ENCODE data around the gene CTAGE4. TPM values are rescaled to one million over a fixed set of nuclear protein-coding genes. Genes with fewer than 3 reads are reported as not detected.
"Not testable (repeated sequence)": the region's sequence is repeated elsewhere in the genome, so short reads cannot be mapped to it uniquely, and the experiment has no call there.

The CTAGE4 gene
- total and polyA plus RNA-seq, 10 donors, result 0.17 to 5.9 (median 1.4) TPM; not detected in 1

DNA sequence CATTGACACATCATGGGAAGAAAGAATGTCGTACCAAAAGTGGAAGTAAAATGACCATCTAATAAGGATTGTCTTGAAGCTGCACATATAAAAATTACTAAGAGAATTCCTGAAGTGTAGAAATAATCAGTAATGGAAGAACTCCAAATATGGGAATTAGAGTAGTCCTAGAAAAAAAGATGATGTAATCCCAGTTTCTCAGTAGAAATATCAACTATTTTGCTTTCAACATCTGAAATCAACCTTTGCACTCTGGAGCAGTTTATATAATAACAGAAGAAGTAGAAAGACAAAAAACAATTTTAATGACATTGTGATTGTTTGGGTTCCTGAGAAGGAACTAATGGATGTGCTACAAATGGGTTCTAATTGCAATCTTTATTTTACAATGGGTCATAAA is 49.8 kb downstream of the CTAGE4 start:
- H3K4me1 ChIP-seq; DNase-seq; H3K4me3 ChIP-seq; H3K9me3 ChIP-seq; H3K36me3 ChIP-seq; intact Hi-C loops (cut with DNase I; ENCODE audit: low total_unique reads); H3K27ac ChIP-seq; H3K27me3 ChIP-seq (replicated peaks in 1 of 7): not testable (repeated sequence)
- WGBS, 5 donors, result 65 to 97% (median 88%) methylated on average over 1 of the region's 1 CpG

Other genes with a start within 250 kb of the CTAGE4 start
- gene OR2F2, start 248.2 kb upstream of the CTAGE4 start, total RNA-seq, result not detected
- gene OR2F2, start 248.2 kb upstream of the CTAGE4 start, polyA plus RNA-seq, result not detected
- gene OR2F1, start 228.6 kb upstream of the CTAGE4 start, total RNA-seq, result not detected
- not detected for gene OR2F1, start 228.6 kb upstream of the CTAGE4 start, polyA plus RNA-seq
- gene OR6B1, start 183.1 kb upstream of the CTAGE4 start, total RNA-seq, result not detected
- not detected for gene OR6B1, start 183.1 kb upstream of the CTAGE4 start, polyA plus RNA-seq
- not detected for gene OR2A5, start 134.5 kb upstream of the CTAGE4 start, total RNA-seq
- gene OR2A5, start 134.5 kb upstream of the CTAGE4 start, polyA plus RNA-seq, result not detected
- gene OR2A25, start 113.7 kb upstream of the CTAGE4 start, total RNA-seq, result not detected
- gene OR2A25, start 113.7 kb upstream of the CTAGE4 start, polyA plus RNA-seq, result not detected
- gene OR2A12, start 97.2 kb upstream of the CTAGE4 start, total RNA-seq, result not detected
- not detected for gene OR2A12, start 97.2 kb upstream of the CTAGE4 start, polyA plus RNA-seq
- gene OR2A2, start 73.9 kb upstream of the CTAGE4 start, total RNA-seq, result not detected
- gene OR2A2, start 73.9 kb upstream of the CTAGE4 start, polyA plus RNA-seq, result not detected
- gene OR2A14, start 60.3 kb upstream of the CTAGE4 start, total RNA-seq, result not detected
- not detected for gene OR2A14, start 60.3 kb upstream of the CTAGE4 start, polyA plus RNA-seq
- 1 to 10 TPM; 3.0 to 6.8 (median 5.1) TPM for gene ARHGEF35, start 12.4 kb downstream of the CTAGE4 start, total RNA-seq
- 1 to 10 TPM; 1.4 to 2.6 (median 2.2) TPM for gene ARHGEF35, start 12.4 kb downstream of the CTAGE4 start, polyA plus RNA-seq
- under 1 TPM in 3 of 7 donors, not detected in 4; 0.20 to 0.46 (median 0.32) TPM for gene OR2A42, start 56.1 kb downstream of the CTAGE4 start, total RNA-seq
- gene OR2A42, start 56.1 kb downstream of the CTAGE4 start, polyA plus RNA-seq, result under 1 TPM; 0.06 to 0.15 (median 0.06) TPM
- gene OR2A7, start 81.3 kb downstream of the CTAGE4 start, total RNA-seq, result 1 to 10 TPM; 2.2 to 8.8 (median 5.0) TPM
- gene OR2A7, start 81.3 kb downstream of the CTAGE4 start, polyA plus RNA-seq, result under 1 TPM; 0.09 to 0.35 (median 0.12) TPM
- 1 to 10 TPM in 5 of 7 donors, under 1 TPM in 2; 0.66 to 2.7 (median 1.5) TPM for gene CTAGE8, start 85.8 kb downstream of the CTAGE4 start, total RNA-seq
- under 1 TPM in 2 of 3 donors, not detected in 1; 0.46 to 0.61 TPM for gene CTAGE8, start 85.8 kb downstream of the CTAGE4 start, polyA plus RNA-seq
- under 1 TPM in 6 of 7 donors, not detected in 1; 0.29 to 0.60 (median 0.50) TPM for gene OR2A1, start 129.0 kb downstream of the CTAGE4 start, total RNA-seq
- under 1 TPM; 0.03 to 0.16 (median 0.04) TPM for gene OR2A1, start 129.0 kb downstream of the CTAGE4 start, polyA plus RNA-seq
- 10 to 100 TPM in 4 of 7 donors, 1 to 10 TPM in 3; 5.3 to 11.3 (median 10.3) TPM for gene ARHGEF5, start 171.9 kb downstream of the CTAGE4 start, total RNA-seq
- 1 to 10 TPM; 1.2 to 2.3 (median 1.5) TPM for gene ARHGEF5, start 171.9 kb downstream of the CTAGE4 start, polyA plus RNA-seq
- not detected for gene NOBOX, start 220.2 kb downstream of the CTAGE4 start, total RNA-seq
- not detected for gene NOBOX, start 220.2 kb downstream of the CTAGE4 start, polyA plus RNA-seq